Stimulated activated CD8-positive, alpha-beta memory T cell treated with anti-CD3 and anti-CD28 coated beads, Interleukin-15, amount 100 ng/mL, for 24 hours (primary cell): Measurements from ENCODE around the gene DSTYK.
"Not testable (repeated sequence)": the region's sequence is repeated elsewhere in the genome, so short reads cannot be mapped to it uniquely, and the experiment has no call there.

ENCODE experiments used
- DNase-seq: peaks from one replicate; pipeline ENCODE4 v3.0.0-alpha.2; 2020; ENCODE audit warnings: low read depth

DSTYK gene

DNA sequence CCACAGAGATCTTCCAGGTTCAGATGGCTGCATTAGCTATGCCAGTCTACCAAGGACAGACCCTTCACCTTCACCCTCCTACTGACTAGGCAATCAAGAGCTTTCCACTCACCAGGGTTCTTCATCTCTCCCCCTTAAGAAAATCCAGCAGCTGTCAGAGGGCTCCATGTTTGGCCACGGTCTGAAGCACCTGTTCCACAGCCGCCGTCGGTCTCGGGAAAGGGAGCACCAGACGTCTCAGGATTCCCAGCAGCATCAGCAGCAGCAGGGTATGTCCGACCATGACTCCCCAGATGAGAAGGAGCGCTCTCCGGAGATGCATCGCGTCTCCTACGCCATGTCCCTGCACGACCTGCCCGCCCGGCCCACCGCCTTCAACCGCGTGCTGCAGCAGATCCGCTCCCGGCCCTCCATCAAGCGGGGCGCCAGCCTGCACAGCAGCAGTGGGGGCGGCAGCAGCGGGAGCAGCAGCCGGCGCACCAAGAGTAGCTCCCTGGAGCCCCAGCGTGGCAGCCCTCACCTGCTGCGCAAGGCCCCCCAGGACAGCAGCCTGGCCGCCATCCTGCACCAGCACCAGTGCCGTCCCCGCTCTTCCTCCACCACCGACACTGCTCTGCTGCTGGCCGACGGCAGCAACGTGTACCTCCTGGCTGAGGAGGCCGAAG is 30.0 kb upstream of the DSTYK start:
- no peak for DNase-seq

DNA sequence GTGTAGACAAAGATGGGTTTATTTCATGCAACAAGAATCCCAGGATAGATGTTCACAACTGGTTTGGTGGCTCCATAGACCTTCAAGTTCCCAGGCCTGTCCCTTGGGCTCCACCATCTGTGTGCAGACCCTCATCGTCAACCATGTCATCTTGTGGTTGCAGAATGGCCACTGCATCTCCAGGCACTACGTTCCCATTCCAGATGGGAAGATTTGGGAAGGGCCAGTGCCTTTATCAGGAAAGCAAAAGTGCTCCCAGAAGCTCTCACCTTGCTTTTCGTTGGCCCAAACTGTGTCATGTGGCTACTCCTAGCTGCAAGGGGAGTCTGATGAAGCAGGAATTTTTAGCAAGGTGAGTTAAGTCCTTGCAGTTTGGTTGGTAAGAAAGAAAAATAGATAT is 29.1 kb upstream of the DSTYK start:
- no peak for DNase-seq

DNA sequence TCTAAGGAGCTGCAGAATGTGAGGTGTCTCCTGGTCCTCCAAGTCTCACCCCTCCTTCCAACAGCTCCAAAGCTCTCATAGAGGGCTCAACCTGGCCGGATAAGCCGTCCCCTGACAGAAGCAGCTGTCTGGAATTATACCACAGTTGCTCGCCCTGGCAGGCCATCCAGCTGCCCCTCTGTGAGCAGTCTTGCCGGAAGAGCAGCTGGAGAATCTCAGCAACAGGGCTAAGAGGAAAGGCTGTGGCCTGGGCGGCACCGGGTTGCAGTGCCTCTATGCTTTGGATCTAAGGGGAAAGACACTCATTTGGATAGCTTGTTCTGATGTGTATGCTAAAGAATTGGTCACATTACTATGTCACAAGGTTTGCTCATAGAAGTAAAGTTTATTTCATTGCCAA is 28.6 kb upstream of the DSTYK start:
- no peak for DNase-seq

DNA sequence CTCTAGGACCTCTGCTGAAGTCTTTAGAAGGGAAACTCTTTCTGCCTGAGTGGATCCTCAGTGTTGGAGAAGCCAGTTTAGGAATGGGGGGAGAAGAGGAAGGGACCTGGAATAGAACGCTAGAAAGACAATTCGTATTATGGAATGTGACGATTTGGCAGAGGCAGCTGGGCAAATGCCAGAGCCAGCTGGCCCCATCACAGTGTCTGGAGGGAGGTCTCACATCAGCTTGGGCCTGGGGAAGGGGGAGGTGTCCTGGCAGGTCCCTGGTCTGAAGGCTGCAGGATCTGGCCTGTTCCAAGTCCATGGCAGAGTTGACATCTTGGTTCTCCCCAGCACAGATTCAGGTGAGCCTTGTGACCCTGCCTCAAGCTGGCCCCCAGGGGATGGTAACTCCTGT is 27.6 kb upstream of the DSTYK start:
- DNase-seq, result no peak

DNA sequence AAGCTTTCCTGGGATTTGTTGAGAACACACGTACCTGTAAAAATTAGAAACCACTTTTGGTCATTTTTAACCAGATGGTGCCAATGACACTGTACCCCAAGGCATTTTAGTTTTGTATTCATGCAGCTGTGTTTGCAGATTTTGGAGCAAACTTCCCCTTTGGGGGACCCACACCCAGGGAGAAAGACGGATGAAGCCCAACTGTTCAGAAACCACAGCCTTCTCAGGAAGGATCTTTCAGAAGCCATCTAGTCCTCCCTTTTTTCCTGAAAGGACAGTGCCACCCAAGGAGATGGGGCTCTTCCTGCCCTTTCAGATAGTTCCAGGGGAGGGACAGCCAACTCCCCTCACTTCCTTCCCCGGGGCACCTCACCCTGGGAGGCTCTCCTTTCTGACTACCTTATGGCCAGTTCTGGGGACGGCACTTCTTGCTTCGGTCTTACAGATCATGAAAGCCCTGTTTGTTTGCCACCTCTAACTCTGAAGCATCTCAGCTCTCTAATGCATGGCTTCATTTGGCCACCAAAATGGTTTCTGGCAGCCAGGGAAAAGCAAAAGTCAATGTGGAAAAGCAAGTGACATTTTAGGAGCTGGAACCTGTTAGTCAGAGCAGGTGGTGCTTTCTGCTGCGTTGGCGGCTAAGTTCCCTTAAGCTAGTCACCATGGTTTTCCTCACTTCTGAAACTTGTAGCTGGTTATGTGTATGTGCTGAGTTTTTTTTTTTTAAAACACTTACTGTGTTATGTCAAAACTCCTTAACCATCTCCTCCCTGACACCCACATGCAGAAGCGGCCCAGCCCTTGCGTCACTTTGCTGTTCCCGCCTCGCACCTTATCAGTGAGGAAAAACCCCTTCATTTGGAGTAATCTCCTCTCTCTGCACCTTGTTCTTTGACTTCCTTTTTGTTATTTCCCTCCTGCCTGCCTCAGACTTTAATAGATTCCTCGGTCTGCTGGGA is 26.3 kb upstream of the DSTYK start:
- DNase-seq, result no peak

GRCh38 chr1:205236951-205237475 is 25.5 kb upstream of the DSTYK start:
- no peak for DNase-seq

DNA sequence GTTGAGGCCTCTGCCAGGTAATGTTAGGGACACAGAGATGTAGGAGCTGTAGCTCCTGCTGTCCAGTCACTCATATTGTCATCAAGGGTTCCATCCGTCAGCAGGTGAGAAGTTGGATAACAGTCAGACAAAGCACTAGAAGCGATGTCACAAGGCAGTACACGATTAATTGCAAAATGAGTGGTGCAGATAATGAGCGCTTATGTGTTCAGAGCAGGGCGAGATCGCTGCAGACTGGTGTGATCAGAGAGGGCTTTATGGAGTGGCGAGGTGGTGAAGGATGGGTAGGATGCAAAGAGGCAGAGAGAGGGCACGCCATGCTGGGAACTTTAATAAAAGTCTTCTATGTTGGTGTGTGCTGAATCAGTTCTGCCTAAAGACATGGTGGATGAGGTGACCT is 25.0 kb upstream of the DSTYK start:
- DNase-seq, result no peak

DNA sequence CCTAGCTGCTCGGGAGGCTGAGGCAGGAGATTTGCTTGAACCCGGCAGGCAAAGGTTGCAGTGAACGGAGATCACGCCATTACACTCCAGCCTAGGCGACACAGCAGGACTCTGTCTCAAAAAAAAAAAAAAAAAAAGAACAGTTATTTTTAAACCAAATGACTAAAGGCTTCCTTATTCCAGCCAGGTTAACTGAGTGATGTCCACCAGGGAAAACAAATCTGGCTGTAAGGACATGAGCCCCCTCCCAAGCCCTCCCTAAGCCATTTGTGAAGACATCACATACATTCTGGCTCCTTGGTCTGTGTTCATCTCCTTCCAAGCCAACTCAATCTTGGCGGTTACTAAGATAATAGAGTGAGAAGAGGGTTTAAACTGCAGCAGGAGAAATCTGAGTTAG is 24.4 kb upstream of the DSTYK start:
- no peak for DNase-seq

DNA sequence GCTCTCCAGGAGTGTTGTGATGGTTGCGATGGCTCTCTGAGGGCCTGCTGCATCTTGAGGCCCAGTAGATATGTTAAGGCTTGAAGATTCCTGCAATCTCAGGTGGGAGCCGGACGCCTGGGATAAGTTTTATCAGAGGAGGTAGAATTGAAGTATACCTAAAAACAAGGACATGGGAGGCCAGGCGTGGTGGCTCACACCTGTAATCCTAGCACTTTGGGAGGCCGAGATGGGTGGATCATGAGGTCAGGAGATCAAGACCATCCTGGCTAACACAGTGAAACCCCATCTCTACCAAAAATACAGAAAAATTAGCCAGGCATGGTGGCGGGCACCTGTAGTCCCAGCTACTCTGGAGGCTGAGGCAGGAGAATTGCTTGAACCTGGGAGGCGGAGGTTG is 22.5 kb upstream of the DSTYK start:
- DNase-seq, result not testable (repeated sequence)

GRCh38 chr1:205232945-205233397 is 21.5 kb upstream of the DSTYK start:
- no peak for DNase-seq

GRCh38 chr1:205232127-205232820 is 20.8 kb upstream of the DSTYK start:
- no peak for DNase-seq

GRCh38 chr1:205230982-205231381 is 19.5 kb upstream of the DSTYK start:
- DNase-seq, result no peak

GRCh38 chr1:205229916-205230700 is 18.6 kb upstream of the DSTYK start:
- DNase-seq, result no peak

DNA sequence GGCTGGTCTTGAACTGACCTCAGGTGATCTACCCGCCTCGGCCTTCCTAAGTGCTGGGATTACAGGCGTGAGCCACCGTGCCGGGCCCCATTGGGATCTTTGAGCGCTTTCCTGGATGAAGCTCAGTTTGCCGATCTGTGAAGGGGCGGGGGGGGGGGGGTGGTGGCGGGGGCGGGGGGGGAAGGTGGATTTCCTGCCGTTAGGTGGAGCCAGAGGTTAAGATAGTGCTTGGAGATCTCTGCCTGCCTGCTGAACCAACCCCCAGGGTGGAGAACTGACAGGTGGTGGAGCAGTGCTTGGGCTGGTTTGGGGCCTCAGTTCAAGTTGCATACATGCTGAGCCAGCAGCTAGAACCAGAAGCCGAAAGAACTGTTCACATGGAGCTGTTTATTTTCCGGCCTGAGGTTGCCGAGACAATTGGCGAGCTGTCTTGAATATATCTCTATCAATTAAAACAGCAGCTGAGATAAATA is 17.9 kb upstream of the DSTYK start:
- DNase-seq, result no peak

GRCh38 chr1:205228093-205228521 is 16.6 kb upstream of the DSTYK start:
- DNase-seq, result no peak

DNA sequence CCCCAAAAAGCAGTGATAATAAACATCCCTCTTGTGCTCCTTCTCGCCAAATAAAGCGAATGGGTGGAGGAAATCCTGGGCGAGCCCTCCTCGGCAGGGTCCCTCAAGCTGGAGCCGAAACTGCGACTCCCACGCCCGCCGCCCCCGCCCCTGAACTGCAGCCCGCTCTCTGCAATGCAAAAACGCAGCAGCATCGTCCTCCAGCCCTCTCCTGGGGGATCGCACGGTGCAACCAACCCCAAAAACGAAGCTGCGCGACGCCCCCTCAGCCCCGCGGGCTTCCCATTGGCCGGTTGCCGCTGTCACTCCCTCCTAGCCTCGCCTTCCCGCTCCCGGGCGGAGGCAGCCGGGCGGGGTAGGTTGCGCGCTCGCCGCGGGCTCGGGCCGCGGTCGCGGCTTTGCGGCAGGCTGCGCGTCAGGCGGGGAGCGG is 16.1 kb upstream of the DSTYK start, which contains the start of gene TMCC2:
TSS of gene TMCC2 (plus strand) at position 363 of the 430 bp plus-strand sequence. CDS start 619 bp downstream, outside the sequence.
- DNase-seq, result peak; percentile 52

- DNase-seq, result no peak
Measured at GRCh38 chr1:205226868-205227583, 15.5 kb upstream of the DSTYK start.

GRCh38 chr1:205225901-205226765 is 14.6 kb upstream of the DSTYK start:
- DNase-seq, result no peak

GRCh38 chr1:205224736-205225135 is 13.2 kb upstream of the DSTYK start:
- no peak for DNase-seq

GRCh38 chr1:205220421-205220820 is 8.9 kb upstream of the DSTYK start:
- no peak for DNase-seq
